Measurements from ENCODE around the gene CD80. TPM values are rescaled to one million over a fixed set of nuclear protein-coding genes. Genes with fewer than 3 reads are reported as not detected.

The CD80 gene
- polyA plus RNA-seq, 1 donor (not counting 4 experiments of a cell fraction or from before 2014, with no cell fraction given), result not detected

- no peaks in the 10 kb centered on the region for H3K9me3 ChIP-seq (ENCODE audit: control insufficient read depth, low read depth, low read length)
- no peak overlapping the region for H3K9ac ChIP-seq (ENCODE audit: control insufficient read depth, extremely low read depth, insufficient read depth, low read length)
- no peaks in the 10 kb centered on the region for H4K20me1 ChIP-seq (ENCODE audit: control insufficient read depth, extremely low read depth, insufficient read depth, low read length)
- H3K4me2 ChIP-seq (ENCODE audit: control insufficient read depth, extremely low read depth, insufficient read depth, low read depth, low read length), result no peak overlapping the region
- no peaks in the 10 kb centered on the region for H3K9me1 ChIP-seq (ENCODE audit: control insufficient read depth, extremely low read depth, insufficient read depth, low read length)
- FAIRE-seq (no peak), DNase-seq (ENCODE audit: low read depth, low spot score) (no peak)
- H3K27me3 ChIP-seq (ENCODE audit: control insufficient read depth, extremely low read depth, insufficient read depth, low read length), result peaks cover 8% of the 10 kb centered on the region
- no peak overlapping the region for H3K4me3 ChIP-seq (ENCODE audit: control insufficient read depth in 2 of 3, extremely low read depth in 1 of 3, insufficient read depth in 2 of 3, low read depth in 1 of 3, low read length in 3 of 3)
- no peaks in the 10 kb centered on the region for H3K4me1 ChIP-seq (ENCODE audit: control insufficient read depth, extremely low read depth, insufficient read depth, low read length)
- dilution Hi-C loops (cut with MboI; ENCODE audit: extremely low pct_ligation_motif_present, low sequenced_read_pairs), result no loop called here
- TF ChIP-seq EZH2 (IDR thresholded peaks at IDR 0.05; ENCODE audit: low read length) (no peak), CTCF (optimal IDR thresholded peaks at IDR 0.05 in 1 of 3, IDR thresholded peaks at IDR 0.05 in 1 of 3, conservative IDR thresholded peaks at IDR 0.05 in 1 of 3; ENCODE audit: extremely low read depth in 1 of 3, insufficient read depth in 2 of 3, low read length in 3 of 3) (no peak)
- H3K27ac ChIP-seq (ENCODE audit: control insufficient read depth, insufficient read depth, low read length), result no peak overlapping the region
- H3K79me2 ChIP-seq (ENCODE audit: control insufficient read depth, insufficient read depth, low read length), result no peaks in the 10 kb centered on the region
- H2AFZ ChIP-seq (ENCODE audit: control insufficient read depth, low read length), result no peak overlapping the region
- H3K36me3 ChIP-seq (ENCODE audit: control insufficient read depth in 2 of 2, extremely low read depth in 1 of 2, insufficient read depth in 2 of 2, low read length in 2 of 2), result no peaks in the 10 kb centered on the region
These were observed 25.8 kb upstream of the CD80 start for GRCh38 chr3:119585208-119585607.

- H3K9me3 ChIP-seq (ENCODE audit: control insufficient read depth, low read depth, low read length), result no peaks in the 10 kb centered on the region
- dilution Hi-C loops (cut with MboI; ENCODE audit: extremely low pct_ligation_motif_present, low sequenced_read_pairs), result no loop called here
- H3K4me2 ChIP-seq (ENCODE audit: control insufficient read depth, extremely low read depth, insufficient read depth, low read depth, low read length), result no peak overlapping the region
- no peak overlapping the region for H2AFZ ChIP-seq (ENCODE audit: control insufficient read depth, low read length)
- H3K9ac ChIP-seq (ENCODE audit: control insufficient read depth, extremely low read depth, insufficient read depth, low read length), result no peak overlapping the region
- no peaks in the 10 kb centered on the region for H3K9me1 ChIP-seq (ENCODE audit: control insufficient read depth, extremely low read depth, insufficient read depth, low read length)
- TF ChIP-seq CTCF (optimal IDR thresholded peaks at IDR 0.05 in 1 of 3, IDR thresholded peaks at IDR 0.05 in 1 of 3, conservative IDR thresholded peaks at IDR 0.05 in 1 of 3; ENCODE audit: extremely low read depth in 1 of 3, insufficient read depth in 2 of 3, low read length in 3 of 3) (no peak), EZH2 (IDR thresholded peaks at IDR 0.05; ENCODE audit: low read length) (no peak)
- H3K4me1 ChIP-seq (ENCODE audit: control insufficient read depth, extremely low read depth, insufficient read depth, low read length), result peaks cover 5% of the 10 kb centered on the region
- no peaks in the 10 kb centered on the region for H3K79me2 ChIP-seq (ENCODE audit: control insufficient read depth, insufficient read depth, low read length)
- no peak overlapping the region for H3K4me3 ChIP-seq (ENCODE audit: control insufficient read depth in 2 of 3, extremely low read depth in 1 of 3, insufficient read depth in 2 of 3, low read depth in 1 of 3, low read length in 3 of 3)
- H3K36me3 ChIP-seq (ENCODE audit: control insufficient read depth in 2 of 2, extremely low read depth in 1 of 2, insufficient read depth in 2 of 2, low read length in 2 of 2), result no peaks in the 10 kb centered on the region
- FAIRE-seq, result no peak
- H4K20me1 ChIP-seq (ENCODE audit: control insufficient read depth, extremely low read depth, insufficient read depth, low read length), result no peaks in the 10 kb centered on the region
- H3K27me3 ChIP-seq (ENCODE audit: control insufficient read depth, extremely low read depth, insufficient read depth, low read length), result no peaks in the 10 kb centered on the region
- no peak overlapping the region for H3K27ac ChIP-seq (ENCODE audit: control insufficient read depth, insufficient read depth, low read length)
- DNase-seq (ENCODE audit: low read depth, low spot score), result peak; percentile 7
These were observed 22.8 kb upstream of the CD80 start for GRCh38 chr3:119582178-119582577.
